HG03196 (cell line): Measurements from ENCODE around the gene CCNY.
A peak's percentile ranks its signal among the peaks of the same experiment; 100 is the strongest.

ENCODE experiments used
- ATAC-seq: cut with Tn5 transposase; IDR thresholded peaks from one replicate; pipeline ENCODE4 v1.9.1; 2021; ENCODE audit not compliant: unreplicated experiment

The CCNY gene

GRCh38 chr10:35467186-35467585 lies 130.9 kb downstream of the CCNY start:
- no peak for ATAC-seq

DNA sequence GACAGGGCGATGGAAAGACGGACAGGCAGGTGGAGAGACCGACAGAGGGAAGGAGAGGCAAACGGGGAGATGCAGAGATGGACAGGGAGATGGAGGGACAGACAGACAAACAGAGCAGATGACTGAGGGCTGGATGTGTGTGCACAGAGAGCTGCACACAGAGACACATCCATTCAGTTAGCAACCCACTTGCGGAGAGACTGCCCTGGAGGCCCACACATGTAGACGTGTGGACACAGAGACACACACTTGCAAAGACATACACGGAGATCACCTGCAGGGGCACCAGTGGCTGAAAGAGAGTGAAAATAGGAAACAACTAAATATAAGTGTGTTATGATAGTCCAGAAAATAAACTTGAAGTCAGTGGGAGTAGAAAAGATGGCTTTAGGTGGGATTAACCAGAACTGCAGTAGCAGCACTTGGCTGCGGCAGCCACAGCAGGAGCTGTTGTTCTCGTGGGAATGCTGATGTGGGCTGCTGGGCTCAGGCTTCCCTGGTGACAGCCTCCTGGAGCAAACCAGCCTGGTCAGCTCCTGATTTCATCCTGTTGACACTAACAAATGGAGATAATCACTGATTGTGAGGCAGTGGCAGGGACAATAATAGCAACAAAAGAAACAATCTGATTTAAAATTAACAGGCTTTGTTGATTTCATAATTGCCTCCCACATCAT lies 134.1 kb downstream of the CCNY start:
- no peak for ATAC-seq

DNA sequence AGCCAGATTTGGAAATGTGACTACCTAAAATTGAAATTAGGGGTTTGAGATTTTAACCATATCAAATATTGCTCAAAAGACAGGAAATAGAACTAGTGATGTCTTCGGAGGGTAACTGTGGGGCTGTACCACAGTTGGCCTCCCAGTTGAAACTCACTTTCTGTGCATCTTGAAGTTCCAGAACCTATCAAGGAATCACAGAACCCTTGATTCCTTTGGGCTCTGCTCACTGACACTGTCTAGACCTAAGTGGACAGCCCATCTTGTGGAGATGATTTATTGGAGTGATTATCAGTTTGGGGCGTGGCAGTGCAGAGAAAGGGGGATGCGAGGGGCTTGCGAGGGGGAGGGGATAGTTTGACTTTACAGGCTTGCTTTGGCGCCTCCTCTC lies 134.6 kb downstream of the CCNY start:
- no peak for ATAC-seq

- no peak for ATAC-seq
Measured at GRCh38 chr10:35471435-35471834, 135.1 kb downstream of the CCNY start.

DNA sequence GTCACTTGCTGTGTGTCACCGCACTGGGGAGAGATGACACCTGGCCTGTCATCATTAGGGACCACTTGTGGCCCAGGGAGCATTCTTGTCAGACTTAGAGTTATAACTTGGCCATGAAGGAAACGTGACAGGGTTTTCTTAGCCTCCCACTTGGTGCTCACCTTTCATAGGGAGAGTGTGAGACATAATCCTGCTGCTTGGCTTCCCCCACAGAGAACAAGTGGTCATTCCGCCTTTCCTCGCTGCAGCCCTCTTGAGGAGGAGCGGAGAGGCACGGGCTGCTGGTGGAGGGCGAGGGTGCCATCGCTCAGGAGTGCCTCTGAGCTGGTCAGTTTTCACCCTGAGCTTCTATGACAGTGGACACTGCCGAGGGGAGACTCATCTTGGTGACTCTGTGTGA lies 143.8 kb downstream of the CCNY start:
- no peak for ATAC-seq

- ATAC-seq = no peak
Measured at GRCh38 chr10:35481413-35481812, 145.1 kb downstream of the CCNY start.

DNA sequence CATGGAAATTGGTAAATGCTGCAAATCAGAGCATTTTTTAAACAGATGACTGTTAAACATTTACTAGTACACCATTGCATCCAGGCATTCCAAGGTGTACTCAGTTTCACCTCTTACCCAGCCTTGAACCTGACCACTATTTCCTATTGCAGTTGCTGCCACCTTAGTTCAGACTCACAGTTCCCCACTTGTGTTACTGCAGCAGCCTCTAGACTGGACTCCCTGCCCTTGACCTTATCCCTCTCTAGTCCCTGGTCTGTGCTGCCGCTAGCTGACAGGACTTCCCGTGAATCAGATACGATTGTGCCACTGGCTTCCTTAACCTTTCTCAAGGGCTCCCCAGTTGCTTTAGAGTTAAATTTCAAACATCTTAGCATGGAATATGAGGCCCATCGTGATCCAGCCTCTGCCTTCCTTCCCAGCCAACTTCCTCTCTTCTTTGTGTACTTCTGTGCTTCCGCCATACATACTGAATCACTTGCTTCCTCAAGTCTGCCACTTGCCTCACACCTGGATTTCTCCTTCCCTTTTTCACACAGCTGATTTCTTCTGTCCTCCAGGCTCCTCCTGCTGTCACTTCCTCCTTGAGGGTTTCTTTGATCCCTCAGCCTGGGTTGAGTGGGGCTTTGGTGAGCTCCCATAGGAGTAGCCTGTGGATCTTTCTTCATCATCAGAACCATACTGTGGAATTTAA lies 150.1 kb downstream of the CCNY start:
- ATAC-seq = no peak

DNA sequence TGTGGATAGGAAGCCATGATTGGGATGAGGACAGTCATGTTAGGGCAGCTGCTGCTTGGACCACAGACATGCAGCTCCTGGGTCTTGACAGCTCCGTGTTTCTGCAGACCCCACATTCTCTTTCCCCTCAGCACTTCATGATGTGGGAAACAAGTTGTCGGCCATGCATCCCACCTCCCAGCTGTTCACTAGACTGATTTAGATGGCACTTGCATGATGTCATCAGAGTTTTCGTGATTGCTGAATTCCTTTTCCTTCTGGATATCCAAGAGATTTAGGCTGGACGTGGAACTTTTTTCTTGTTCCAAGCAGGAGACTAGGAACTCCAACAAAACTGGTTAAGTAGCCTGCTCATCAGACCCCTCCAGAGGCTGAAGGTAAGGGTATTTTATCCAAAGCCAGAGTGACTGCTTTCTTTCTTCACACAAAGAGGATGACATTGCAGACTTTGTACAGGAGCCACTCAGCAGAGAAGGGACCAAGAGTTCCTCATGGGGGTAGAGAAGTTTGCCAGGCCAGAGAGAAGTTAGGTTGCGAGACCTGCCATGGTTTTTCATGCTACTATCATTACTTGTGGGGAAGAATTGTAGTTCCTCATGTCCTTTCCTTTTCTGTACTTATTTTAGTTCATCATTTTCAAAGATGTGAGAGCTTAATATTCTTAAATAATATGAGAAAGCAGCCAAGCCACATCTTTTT lies 151.2 kb downstream of the CCNY start:
- ATAC-seq = no peak

- ATAC-seq = no peak
Measured at GRCh38 chr10:35488228-35488627, 151.9 kb downstream of the CCNY start.

- ATAC-seq = no peak
Measured at GRCh38 chr10:35492386-35493195, 156.3 kb downstream of the CCNY start.

DNA sequence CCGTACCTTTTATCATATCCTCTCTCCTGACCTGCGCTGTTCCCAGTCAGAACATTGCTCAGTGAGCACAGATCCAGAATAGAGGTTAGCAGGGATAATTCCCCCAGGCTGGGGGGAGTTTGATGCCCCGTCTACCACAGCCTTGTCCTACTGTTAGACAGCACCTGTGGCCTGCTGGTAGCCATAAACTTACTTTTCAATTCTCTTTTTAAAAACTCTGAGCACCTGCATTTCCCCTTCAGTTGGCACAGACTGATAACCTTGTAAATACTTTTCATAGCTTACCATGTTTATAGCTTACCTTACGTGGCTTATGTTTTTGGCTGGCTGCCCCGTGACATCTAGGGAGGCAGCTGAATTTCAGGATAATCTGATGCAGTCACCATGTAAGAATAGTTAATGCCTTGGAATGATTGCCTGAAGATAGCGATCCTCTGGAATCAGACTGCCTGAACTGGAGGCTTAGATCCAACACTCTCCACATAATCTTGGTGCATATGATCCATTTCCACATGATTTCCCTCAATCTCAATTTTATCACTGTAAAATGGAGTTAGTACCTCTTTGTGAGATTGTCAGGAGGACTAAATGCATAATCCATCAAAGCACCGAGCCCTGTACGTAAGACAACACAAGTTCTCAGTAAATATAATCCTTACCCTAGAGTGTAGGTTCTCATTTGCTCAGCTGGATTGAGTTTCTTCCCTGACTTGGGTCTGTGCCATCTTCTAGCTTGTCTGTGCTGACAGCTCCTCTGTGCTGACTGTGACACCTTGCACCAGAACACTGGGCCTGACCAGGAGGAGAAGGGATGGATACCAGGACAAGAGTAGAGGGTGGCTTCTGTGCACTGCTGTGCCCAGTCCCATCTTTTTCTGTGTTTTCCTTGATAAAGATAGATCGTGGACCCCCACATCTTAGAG lies 157.1 kb downstream of the CCNY start:
- ATAC-seq = no peak

GRCh38 chr10:35495521-35496119 lies 159.3 kb downstream of the CCNY start:
- peak; percentile 51 for ATAC-seq

DNA sequence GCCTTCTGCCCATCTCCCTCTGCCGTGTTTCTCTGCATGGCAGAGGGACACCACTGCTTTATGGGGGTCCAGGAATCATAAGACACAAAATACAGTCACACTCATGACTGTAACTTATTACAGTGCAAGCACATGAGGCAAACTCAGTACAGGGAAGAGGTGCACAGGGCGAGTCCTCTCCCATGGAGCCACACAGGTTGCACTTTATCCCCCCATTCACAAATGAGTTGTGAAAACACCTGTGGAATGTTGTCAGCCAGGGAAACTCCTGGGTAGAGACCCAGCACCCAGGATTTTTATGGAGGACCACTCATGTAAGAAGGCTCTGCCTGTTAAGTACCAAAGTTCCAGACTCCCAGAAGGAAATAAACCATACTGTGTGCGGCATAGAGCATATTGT lies 161.6 kb downstream of the CCNY start:
- no peak for ATAC-seq

GRCh38 chr10:35498693-35499092 lies 162.4 kb downstream of the CCNY start:
- ATAC-seq = no peak

DNA sequence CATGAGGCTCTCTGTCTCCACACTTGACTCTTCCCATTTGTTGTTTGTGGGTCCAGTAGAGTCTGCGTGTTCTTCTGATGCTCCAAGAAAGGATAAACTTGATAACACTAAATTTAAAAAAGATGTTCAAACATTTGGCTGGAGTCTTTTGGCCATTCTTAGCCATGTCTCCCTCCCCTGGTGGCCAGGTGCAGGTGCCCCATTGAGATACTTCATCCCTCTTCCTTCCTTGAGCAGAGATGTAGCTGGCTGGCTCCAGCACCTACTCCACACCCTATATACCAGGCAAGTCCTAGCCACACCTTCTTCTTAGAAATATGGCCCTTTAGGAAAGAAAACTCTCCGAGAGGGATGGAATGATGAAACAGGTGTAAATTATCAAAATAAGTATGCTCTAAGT lies 165.6 kb downstream of the CCNY start:
- ATAC-seq = no peak

DNA sequence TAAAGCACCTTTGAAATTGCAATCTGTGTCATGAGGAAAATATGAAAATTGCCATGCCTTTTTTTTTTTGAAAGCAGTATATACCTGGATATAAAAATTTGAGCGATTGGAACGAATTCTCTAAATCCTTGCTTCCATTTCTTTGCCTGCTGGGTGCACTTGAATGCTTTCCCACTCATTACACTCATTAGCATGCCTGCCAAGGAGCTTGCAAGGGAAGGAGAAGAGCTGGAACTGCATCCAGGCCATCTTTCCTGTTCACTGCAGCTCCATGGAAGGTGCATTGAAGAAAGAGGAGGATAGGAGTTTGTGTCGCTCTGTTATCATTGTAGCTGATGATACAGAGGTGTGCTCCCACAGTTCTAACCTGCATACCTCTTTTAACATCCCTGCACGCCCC lies 166.4 kb downstream of the CCNY start:
- no peak for ATAC-seq

GRCh38 chr10:35503578-35503977 lies 167.3 kb downstream of the CCNY start:
- ATAC-seq = no peak

DNA sequence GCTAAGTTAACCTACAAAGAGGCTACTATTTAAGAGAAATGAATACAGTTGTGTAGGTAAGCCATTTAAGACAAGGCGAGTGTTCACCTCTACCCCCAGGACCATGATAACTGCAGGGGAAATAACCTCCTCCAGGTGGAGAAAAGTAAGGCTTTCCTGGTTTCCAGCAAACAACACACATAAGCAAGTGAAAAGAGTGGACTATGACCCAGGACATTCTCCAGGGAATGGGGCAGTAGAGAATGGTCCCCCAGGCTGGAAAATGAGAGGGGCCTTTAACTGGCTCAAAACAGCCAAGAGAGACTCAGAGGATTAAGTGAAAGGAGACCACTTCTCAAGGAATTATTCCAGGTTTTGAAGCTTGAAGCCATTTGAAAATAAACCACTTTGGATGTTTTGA lies 167.8 kb downstream of the CCNY start:
- no peak for ATAC-seq

- no peak for ATAC-seq
Measured at GRCh38 chr10:35505241-35505873, 169.0 kb downstream of the CCNY start.

- ATAC-seq = no peak
Measured at GRCh38 chr10:35506741-35507140, 170.4 kb downstream of the CCNY start.
